Spinal cord (tissue), 10 donors: Measurements from ENCODE around the gene STAG1. TPM values are rescaled to one million over a fixed set of nuclear protein-coding genes. Genes with fewer than 3 reads are reported as not detected.
"Not testable (repeated sequence)": the region's sequence is repeated elsewhere in the genome, so short reads cannot be mapped to it uniquely, and the experiment has no call there.

Experiments used
- DNase-seq, 6 donors: peaks; one replicate each; pipeline versions ENCODE4 v3.0.0 to v3.0.0-alpha.2; 2013 to 2015; ENCODE audit warnings: low spot score in 6 of 6, low read depth in 4 of 6
- H3K27ac ChIP-seq: one replicate; pipeline ENCODE4 v1.5.1; 2013; ENCODE audit warnings: low read depth, low read length, control low read depth
- H3K27me3 ChIP-seq: one replicate; pipeline ENCODE4 v1.6.1; 2013; ENCODE audit warnings: low read length; ENCODE audit not compliant: control insufficient read depth, insufficient read depth
- H3K36me3 ChIP-seq: one replicate; pipeline ENCODE4 v1.6.1; 2013; ENCODE audit warnings: low read length; ENCODE audit not compliant: control insufficient read depth, insufficient read depth
- H3K4me1 ChIP-seq: one replicate; pipeline ENCODE4 v1.6.1; 2013; ENCODE audit warnings: low read length; ENCODE audit not compliant: control insufficient read depth, insufficient read depth
- H3K4me3 ChIP-seq: one replicate; pipeline ENCODE4 v1.5.1; 2013; ENCODE audit warnings: low read depth, low read length, control low read depth
- H3K9me3 ChIP-seq: one replicate; pipeline ENCODE4 v1.6.1; 2013; ENCODE audit warnings: low read length; ENCODE audit not compliant: control insufficient read depth, insufficient read depth
- WGBS: methylation state at CpG from one replicate; pipeline ENCODE4 v1.1.5; 2013; ENCODE audit warnings: missing lambda C conversion rate; ENCODE audit not compliant: insufficient coverage; 5-methylcytosine and 5-hydroxymethylcytosine counted together
- polyA plus RNA-seq, 2 donors: library from polyadenylated mRNA; unstranded; fragments of 120-200 nt; gene quantifications; one replicate each; pipeline ENCODE4 v1.2.1, GENCODE V29; 2013; ENCODE audit not compliant: insufficient read length in 2 of 2
- total RNA-seq, 2 donors: library from RNA; depleted of rRNA in 1 of 2; stranded (reverse); fragments of 120-200 nt in 1 of 2; fragments of >200 nt in 1 of 2; gene quantifications; one replicate each; pipeline versions ENCODE4 v1.2.3 to v1.2.4, GENCODE V29; 2013 to 2014
- donor health status: healthy.

STAG1 gene
- total and polyA plus RNA-seq, 4 donors = 24.8 to 77.4 (median 45.0) TPM

DNA sequence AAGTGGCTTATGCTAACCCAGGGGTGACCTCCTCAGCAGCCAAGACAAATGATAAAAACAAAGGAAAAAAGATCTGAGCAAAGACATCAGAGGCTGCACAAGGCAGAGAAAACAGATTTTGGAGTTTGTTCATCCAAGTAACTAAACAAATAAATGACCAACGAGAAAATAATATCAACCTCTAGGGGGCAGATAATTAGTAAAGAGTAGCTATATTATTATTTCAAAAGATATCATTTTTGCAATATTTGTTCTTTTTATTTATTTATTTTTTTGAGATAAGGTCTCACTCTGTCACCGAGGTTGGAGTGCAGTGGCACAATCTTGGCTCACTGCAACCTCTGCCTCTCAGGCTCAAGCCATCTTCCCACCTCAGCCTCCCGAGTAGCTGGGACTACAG, 400.3 kb downstream of the STAG1 start:
- no peaks in the 10 kb centered on the region for H3K4me1 ChIP-seq
- peaks cover 2% of the 10 kb centered on the region for H3K9me3 ChIP-seq
- no peak overlapping the region for H3K27ac ChIP-seq
- peaks cover 2% of the 10 kb centered on the region for H3K36me3 ChIP-seq
- WGBS = 100% methylated on average over 1 of the region's 3 CpGs
- H3K4me3 ChIP-seq = no peak overlapping the region
- DNase-seq = no peak
- no peaks in the 10 kb centered on the region for H3K27me3 ChIP-seq

DNA sequence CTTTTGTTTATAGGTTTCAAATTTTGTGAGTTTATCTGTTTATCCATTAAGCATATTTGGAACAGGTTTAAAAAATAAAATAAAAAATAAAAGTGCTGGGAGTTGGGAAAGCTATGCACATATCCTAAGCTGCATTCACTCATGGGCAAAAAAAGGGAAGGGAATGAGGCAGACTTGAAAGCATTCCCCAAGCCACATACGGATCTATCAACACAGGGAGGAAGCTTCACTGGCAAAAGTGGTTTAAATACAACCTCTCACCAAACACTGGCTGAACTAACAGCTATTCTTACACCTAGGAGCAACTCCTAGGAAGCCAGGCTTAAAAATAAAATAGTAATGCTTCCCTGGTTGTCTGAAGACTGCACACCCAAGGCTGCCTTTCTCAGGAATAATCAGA, 400.8 kb downstream of the STAG1 start:
- no CpG with 5 or more reads among the region's 1 CpG for WGBS
- no peak for DNase-seq
- H3K9me3 ChIP-seq = peaks cover 2% of the 10 kb centered on the region
- H3K4me1 ChIP-seq = no peaks in the 10 kb centered on the region
- peaks cover 2% of the 10 kb centered on the region for H3K36me3 ChIP-seq
- no peak overlapping the region for H3K27ac ChIP-seq
- no peak overlapping the region for H3K4me3 ChIP-seq
- no peaks in the 10 kb centered on the region for H3K27me3 ChIP-seq

DNA sequence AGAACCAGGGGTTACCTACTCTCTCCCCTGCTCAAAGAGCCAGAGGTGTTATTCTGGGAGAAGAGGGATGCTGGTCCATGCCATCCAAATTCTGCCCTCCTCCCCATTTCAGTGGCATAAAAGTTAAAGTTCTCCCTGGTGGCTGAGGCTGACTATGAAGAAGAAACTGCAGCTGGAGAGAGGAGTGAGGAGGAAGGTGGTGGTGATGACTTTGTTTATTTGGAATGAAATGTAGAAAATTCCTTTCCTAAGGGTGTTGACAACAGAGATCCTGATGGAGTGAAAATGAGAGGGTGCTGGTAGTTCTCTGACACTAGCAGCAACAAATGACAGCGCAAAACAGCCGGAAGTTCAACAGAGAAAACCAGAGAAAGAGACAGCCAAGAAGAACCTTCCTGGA, 401.6 kb downstream of the STAG1 start:
- Histone ChIP-seq H3K27me3 (no peaks in the 10 kb centered on the region), H3K4me3 (no peak overlapping the region), H3K36me3 (peaks cover 2% of the 10 kb centered on the region), H3K27ac (no peak overlapping the region), H3K9me3 (peaks cover 2% of the 10 kb centered on the region), H3K4me1 (no peaks in the 10 kb centered on the region)
- no CpG with 5 or more reads among the region's 2 CpGs for WGBS
- DNase-seq = no peak

DNA sequence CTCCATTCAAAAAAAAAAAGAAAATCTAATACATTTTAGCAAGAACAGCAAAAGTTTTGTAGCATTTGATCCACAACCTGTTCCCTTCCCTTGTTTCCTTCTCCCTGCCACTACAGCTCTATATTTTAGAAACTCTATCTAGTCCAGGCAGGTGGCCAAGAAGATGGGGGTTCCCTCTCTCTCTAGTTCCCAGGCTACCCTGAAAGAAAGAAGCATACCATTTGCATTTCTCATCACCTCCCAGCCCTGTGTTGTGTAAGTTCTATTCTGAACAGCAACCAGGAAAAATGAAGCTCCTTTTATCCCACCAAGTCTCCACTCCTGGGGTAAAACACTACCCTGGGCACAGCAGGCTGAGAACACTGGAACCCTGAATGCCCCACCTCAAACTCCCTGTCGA, 402.0 kb downstream of the STAG1 start:
- DNase-seq = peak in 2 of 6 donors; percentile 26 to 46
- Histone ChIP-seq H3K36me3 (peaks cover 2% of the 10 kb centered on the region), H3K27ac (no peak overlapping the region), H3K4me1 (no peaks in the 10 kb centered on the region), H3K4me3 (no peak overlapping the region), H3K9me3 (no peaks in the 10 kb centered on the region), H3K27me3 (no peaks in the 10 kb centered on the region)
- 40% methylated on average over 1 of the region's 1 CpG for WGBS

DNA sequence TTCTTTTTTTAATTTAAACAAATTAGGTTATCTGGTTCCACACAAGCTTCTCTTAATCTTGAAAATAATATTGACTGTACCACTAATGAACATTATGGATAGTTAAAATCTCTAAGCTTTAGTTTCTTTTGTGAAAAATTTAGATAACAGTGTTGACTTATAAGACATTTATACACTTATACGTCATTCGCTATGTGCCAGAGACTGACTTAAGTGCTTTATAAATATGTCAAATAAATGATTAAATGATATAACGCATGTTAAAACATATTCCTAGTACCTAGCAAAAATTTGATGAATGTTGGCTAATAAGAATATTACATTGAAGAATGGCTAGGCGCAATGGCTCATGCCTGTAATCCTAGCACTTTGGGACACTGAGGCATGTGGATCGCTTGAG, 405.7 kb downstream of the STAG1 start:
- Histone ChIP-seq H3K36me3 (peaks cover 8% of the 10 kb centered on the region), H3K4me3 (no peak overlapping the region)

DNA sequence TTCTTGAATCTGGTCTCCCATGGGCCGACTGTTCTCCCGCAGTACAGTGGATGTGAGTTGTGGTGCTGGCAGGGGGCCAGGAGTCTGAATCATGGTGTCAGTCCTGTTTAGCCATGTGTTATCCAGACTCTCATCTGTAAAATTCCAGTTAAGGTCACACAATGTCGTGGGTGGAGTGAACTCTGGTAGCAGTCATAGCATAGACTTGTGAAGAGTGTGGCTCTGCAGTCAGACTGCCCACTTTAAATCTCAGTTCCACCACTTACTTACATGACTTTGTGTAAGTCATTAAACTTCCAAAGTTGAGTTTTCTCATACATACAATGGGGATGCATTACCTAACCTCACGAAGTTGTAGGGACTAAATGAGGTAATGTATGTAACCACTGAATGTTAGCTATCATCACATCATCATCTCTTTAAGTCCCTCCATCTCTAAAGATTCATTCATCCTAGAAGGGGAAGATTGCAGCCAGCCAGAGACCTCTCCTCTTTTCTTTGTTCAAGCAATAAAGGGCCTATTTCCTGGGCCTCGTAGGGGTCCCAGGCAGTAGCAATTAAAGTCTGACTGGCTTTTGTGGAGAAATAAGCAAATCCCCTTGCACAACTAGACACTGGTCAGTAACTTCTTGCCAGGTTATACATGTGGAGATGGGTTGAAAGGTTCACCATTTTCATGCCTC, 408.2 kb downstream of the STAG1 start:
- Histone ChIP-seq H3K9me3 (no peaks in the 10 kb centered on the region), H3K27ac (no peak overlapping the region), H3K27me3 (no peaks in the 10 kb centered on the region), H3K36me3 (peaks cover 14% of the 10 kb centered on the region), H3K4me3 (no peak overlapping the region), H3K4me1 (no peaks in the 10 kb centered on the region)
- 49% methylated on average over 2 of the region's 5 CpGs for WGBS
- peak in 2 of 6 donors; percentile 3 to 28 for DNase-seq

More for the DNA sequence above, 405.7 kb downstream of the STAG1 start:
- no peak for DNase-seq
- no peak overlapping the region for H3K27ac ChIP-seq
- no peaks in the 10 kb centered on the region for H3K27me3 ChIP-seq
- H3K4me1 ChIP-seq = no peaks in the 10 kb centered on the region
- 100% methylated on average over 2 of the region's 5 CpGs for WGBS
- no peaks in the 10 kb centered on the region for H3K9me3 ChIP-seq

- Histone ChIP-seq H3K4me1 (no peaks in the 10 kb centered on the region), H3K9me3 (no peaks in the 10 kb centered on the region), H3K27ac (no peak overlapping the region), H3K27me3 (no peaks in the 10 kb centered on the region), H3K36me3 (peaks cover 15% of the 10 kb centered on the region), H3K4me3 (no peak overlapping the region)
- whole genome bisulfite sequencing = 83% methylated on average over 1 of the region's 2 CpGs
- DNase-seq = no peak
Observed at GRCh38 chr3:136343446-136343845, 408.7 kb downstream of the STAG1 start.

DNA sequence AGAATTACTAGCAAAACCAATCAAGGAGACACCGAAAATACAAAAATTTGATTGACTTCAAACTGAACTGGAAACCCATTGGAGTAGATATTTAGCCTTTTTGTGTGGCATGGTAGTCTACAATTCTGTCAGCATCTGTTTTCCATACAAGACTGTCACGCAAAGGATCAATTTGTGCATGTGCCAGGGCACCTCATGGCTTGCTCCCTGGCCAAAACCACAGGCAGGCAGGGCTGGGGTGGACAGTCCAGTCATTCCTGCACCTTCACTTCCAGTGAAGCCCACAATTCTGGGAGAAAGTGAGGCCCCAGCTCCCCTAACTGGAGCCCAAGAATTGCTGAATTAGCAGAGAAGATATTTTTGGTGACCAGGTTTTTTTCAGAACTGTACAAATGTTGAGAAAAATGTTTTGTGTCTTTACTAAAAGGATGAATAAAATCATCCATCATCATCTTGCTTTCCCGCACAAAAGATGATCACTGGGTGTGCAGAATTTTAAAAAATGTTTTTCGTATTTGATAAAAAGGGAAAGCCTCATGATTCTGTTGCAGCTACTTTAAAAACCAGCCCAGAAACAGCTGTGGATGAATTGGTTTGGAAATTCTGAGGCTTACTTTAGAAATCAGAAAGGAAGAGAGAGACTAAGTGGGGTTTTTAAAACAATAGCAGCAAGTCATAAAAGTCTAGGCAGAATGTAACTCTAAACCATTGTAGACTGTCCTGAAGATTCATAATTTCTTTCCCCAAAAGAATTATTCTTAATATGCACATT, 415.7 kb downstream of the STAG1 start:
- H3K9me3 ChIP-seq = no peaks in the 10 kb centered on the region
- peaks cover 26% of the 10 kb centered on the region for H3K36me3 ChIP-seq
- no peak overlapping the region for H3K27ac ChIP-seq
- 67% methylated on average over 1 of the region's 4 CpGs for WGBS
- H3K27me3 ChIP-seq = no peaks in the 10 kb centered on the region
- DNase-seq = no peak
- H3K4me1 ChIP-seq = no peaks in the 10 kb centered on the region
- H3K4me3 ChIP-seq = no peak overlapping the region

GRCh38 chr3:136334726-136335125, 417.5 kb downstream of the STAG1 start:
- 95% methylated on average over 6 of the region's 6 CpGs for WGBS
- not testable (repeated sequence) for H3K4me3 ChIP-seq, H3K4me1 ChIP-seq, H3K27ac ChIP-seq, DNase-seq, H3K9me3 ChIP-seq, H3K27me3 ChIP-seq
- H3K36me3 ChIP-seq = peaks cover 24% of the 10 kb centered on the region

- no peak for DNase-seq
- Histone ChIP-seq H3K4me3 (no peak overlapping the region), H3K4me1 (no peaks in the 10 kb centered on the region), H3K9me3 (no peaks in the 10 kb centered on the region), H3K27me3 (no peaks in the 10 kb centered on the region), H3K27ac (no peak overlapping the region), H3K36me3 (peaks cover 25% of the 10 kb centered on the region)
Observed at GRCh38 chr3:136334209-136334608, 418.0 kb downstream of the STAG1 start.
